ENCODE measurements around the gene PSMD14. TPM values are rescaled to one million over a fixed set of nuclear protein-coding genes. Genes with fewer than 3 reads are reported as not detected.

Gene PSMD14
- total RNA-seq, 4 donors from 2014 or later = 19.9 to 41.7 (median 34.1) TPM

GRCh38 chr2:161316701-161317100, 8.5 kb downstream of the PSMD14 start:
- TF ChIP-seq POLR2A (IDR thresholded peaks at IDR 0.05) = no peak
- no peak for TF ChIP-seq CTCF (IDR thresholded peaks at IDR 0.05)
- no peak overlapping the region for H3K4me3 ChIP-seq (ENCODE audit: low read depth, poor library complexity, severe bottlenecking)
- DNase-seq (ENCODE audit: low spot score in 2 of 2) = no peak
- intact Hi-C loops (cut with DNase I; ENCODE audit: low total_unique reads) = no loop called here

DNA sequence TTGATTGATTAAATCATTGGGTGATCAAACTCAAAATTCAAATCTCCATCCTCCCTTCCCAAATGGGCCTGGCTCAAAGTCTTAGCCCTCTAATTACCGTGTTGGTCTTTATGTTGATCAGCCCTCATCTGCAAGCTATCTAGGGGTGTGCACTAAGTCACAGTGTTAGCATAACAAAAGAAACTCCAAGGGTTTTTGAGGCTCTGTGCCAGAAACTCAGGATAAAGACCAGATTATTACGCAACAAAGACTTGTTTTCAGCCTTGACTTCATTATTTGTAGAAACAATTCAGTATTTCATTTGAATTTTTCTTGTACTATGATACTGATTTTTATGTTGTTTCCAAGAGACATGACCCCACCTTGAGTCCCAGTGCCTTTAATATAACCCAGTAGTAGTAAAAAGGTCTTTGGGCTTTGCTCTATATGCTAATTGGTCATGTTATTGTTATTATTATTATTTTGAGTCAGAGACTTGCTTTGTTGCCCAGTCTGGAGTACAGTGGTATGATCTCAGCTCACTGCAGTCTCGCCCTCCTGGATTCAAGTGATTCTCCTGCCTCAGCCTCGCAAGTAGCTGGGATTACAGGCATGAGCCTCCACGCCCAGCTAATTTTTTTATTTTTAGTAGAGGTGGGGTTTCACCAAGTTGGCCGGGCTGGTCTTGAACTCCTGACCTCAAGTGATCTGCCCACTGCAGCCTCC, 13.9 kb downstream of the PSMD14 start:
- no peak overlapping the region for H3K4me3 ChIP-seq (ENCODE audit: low read depth, poor library complexity, severe bottlenecking)
- no peak for DNase-seq (ENCODE audit: low spot score in 2 of 2)
- 80 to 85% methylated on average over 6 of the region's 6 CpGs for WGBS, 2 donors
- intact Hi-C loops (cut with DNase I; ENCODE audit: low total_unique reads) = no loop called here
- no peak for TF ChIP-seq POLR2A (IDR thresholded peaks at IDR 0.05)
- no peak for TF ChIP-seq CTCF (IDR thresholded peaks at IDR 0.05)

- intact Hi-C loops (cut with DNase I; ENCODE audit: low total_unique reads) = no loop called here
- no peak overlapping the region for H3K4me3 ChIP-seq (ENCODE audit: low read depth, poor library complexity, severe bottlenecking)
- no peak for DNase-seq (ENCODE audit: low spot score in 2 of 2)
- no peak for TF ChIP-seq POLR2A (IDR thresholded peaks at IDR 0.05)
- TF ChIP-seq CTCF (IDR thresholded peaks at IDR 0.05) = no peak
These were observed 16.7 kb downstream of the PSMD14 start for GRCh38 chr2:161324876-161325275.

DNA sequence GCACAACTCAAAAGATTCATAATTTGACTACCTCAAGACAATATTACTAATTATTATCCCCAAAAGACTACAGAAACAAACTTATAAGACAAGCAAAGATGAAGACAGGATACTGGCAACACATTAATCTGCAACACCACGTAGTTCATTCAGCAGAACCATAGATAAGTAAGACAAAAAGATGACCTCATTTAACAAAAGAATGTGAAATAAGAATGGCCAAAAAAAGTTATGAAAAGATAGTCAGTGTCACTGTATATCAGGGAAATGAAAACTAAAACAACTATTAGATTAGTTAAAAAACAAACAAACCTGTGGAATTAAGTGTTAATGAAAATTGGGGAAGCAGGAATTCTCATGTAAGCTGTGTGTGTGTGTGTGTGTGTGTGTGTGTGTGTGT, 19.4 kb downstream of the PSMD14 start:
- intact Hi-C loops (cut with DNase I; ENCODE audit: low total_unique reads) = no loop called here
- DNase-seq (ENCODE audit: low spot score in 2 of 2) = no peak
- H3K4me3 ChIP-seq (ENCODE audit: low read depth, poor library complexity, severe bottlenecking) = no peak overlapping the region
- TF ChIP-seq POLR2A (IDR thresholded peaks at IDR 0.05) (no peak), CTCF (IDR thresholded peaks at IDR 0.05) (no peak)
- WGBS, 2 donors = 64 to 77% methylated on average over 1 of the region's 1 CpG

- TF ChIP-seq CTCF (IDR thresholded peaks at IDR 0.05) = no peak
- TF ChIP-seq POLR2A (IDR thresholded peaks at IDR 0.05) = no peak
- H3K4me3 ChIP-seq (ENCODE audit: low read depth, poor library complexity, severe bottlenecking) = no peak overlapping the region
- intact Hi-C loops (cut with DNase I; ENCODE audit: low total_unique reads) = loop anchor here (5.0 kb wide), 1 partner anchor 600 kb away; no protein-coding TSS in a partner anchor
- no peak for DNase-seq (ENCODE audit: low spot score in 2 of 2)
These were observed 24.2 kb downstream of the PSMD14 start for GRCh38 chr2:161332371-161332967.

DNA sequence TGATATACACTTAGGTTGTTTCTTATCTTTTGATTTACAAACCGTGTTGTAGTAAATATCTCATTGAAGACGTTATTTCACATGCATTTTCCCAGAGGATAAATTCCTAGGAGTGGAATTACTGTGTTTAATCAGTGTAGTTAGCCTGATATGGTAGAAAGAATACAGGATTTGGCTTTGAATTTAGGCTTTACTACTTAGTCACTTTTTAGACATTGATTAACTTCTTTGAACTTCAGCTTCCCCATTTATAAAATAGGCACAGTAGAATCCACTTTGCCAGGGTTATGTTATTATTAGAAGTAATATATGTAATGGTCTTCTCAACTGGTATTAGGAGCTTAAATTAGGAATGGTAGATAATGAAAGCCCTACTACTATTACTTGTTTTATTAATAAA, 27.4 kb downstream of the PSMD14 start:
- WGBS, 2 donors = 84 to 85% methylated on average over 2 of the region's 2 CpGs
- no peak for TF ChIP-seq CTCF (IDR thresholded peaks at IDR 0.05)
- TF ChIP-seq POLR2A (IDR thresholded peaks at IDR 0.05) = no peak
- no peak overlapping the region for H3K4me3 ChIP-seq (ENCODE audit: low read depth, poor library complexity, severe bottlenecking)
- intact Hi-C loops (cut with DNase I; ENCODE audit: low total_unique reads) = no loop called here
- no peak for DNase-seq (ENCODE audit: low spot score in 2 of 2)
